ENCODE results near the gene USP31. TPM values are rescaled to one million over a fixed set of nuclear protein-coding genes. Genes with fewer than 3 reads are reported as not detected.

The USP31 gene
- total and polyA plus RNA-seq, 2 experiments from 2014 or later, result 5.1 to 7.1 TPM

GRCh38 chr16:23016368-23016767 lies 132.9 kb downstream of the USP31 start:
- Histone ChIP-seq H3K4me1 (ENCODE audit: low read depth) (no peaks in the 10 kb centered on the region), H3K9me3 (ENCODE audit: low read depth) (no peaks in the 10 kb centered on the region)

GRCh38 chr16:23015580-23015979 lies 133.7 kb downstream of the USP31 start:
- Histone ChIP-seq H3K4me1 (ENCODE audit: low read depth) (no peaks in the 10 kb centered on the region), H3K4me3 (no peak overlapping the region), H3K36me3 (no peaks in the 10 kb centered on the region), H3K9me3 (ENCODE audit: low read depth) (no peaks in the 10 kb centered on the region), H3K27me3 (no peaks in the 10 kb centered on the region), H3K27ac (no peak overlapping the region)
- DNase-seq (ENCODE audit: low read depth in 1 of 2, low spot score in 1 of 2), result no peak
- TF ChIP-seq CTCF (IDR thresholded peaks at IDR 0.05; ENCODE audit: low read depth, low read length), result no peak

More at GRCh38 chr16:23016368-23016767, 132.9 kb downstream of the USP31 start:
- H3K4me3 ChIP-seq, result no peak overlapping the region
- H3K36me3 ChIP-seq, result no peaks in the 10 kb centered on the region
- H3K27ac ChIP-seq, result no peak overlapping the region
- no peak for TF ChIP-seq CTCF (IDR thresholded peaks at IDR 0.05; ENCODE audit: low read depth, low read length)
- no peaks in the 10 kb centered on the region for H3K27me3 ChIP-seq
- no peak for DNase-seq (ENCODE audit: low read depth in 1 of 2, low spot score in 1 of 2)

DNA sequence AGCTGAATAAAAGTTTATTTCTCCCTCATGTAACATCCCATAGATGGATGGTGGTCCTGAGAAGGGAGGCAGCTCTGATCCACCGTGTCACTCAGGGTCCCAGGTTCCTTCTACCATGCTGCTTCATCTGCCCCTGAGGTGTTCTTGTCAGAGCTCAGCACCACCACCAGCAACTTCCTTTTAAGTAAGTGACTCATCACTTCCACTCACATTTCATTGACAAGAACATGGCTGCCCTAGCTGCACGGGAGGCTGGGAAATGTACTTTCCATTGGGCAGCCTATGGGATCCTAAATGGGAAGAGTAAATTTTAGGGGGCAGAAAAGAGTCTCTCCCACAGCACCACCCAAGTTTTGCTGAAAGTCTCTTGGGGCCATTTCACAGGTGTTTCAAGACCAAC lies 134.7 kb downstream of the USP31 start:
- TF ChIP-seq CTCF (IDR thresholded peaks at IDR 0.05; ENCODE audit: low read depth, low read length), result no peak
- Histone ChIP-seq H3K4me1 (ENCODE audit: low read depth) (no peaks in the 10 kb centered on the region), H3K27ac (no peak overlapping the region), H3K4me3 (no peak overlapping the region), H3K27me3 (no peaks in the 10 kb centered on the region), H3K36me3 (no peaks in the 10 kb centered on the region), H3K9me3 (ENCODE audit: low read depth) (no peaks in the 10 kb centered on the region)
- no peak for DNase-seq (ENCODE audit: low read depth in 1 of 2, low spot score in 1 of 2)

Other genes starting within 250 kb of the USP31 start
- gene SCNN1G, start 33.3 kb upstream of the USP31 start, total RNA-seq, result 0.04 TPM in 1 of 2 replicates, not detected in the other
- not detected in 2 replicates for gene SCNN1G, start 33.3 kb upstream of the USP31 start, polyA plus RNA-seq
- gene SCNN1B, start 152.8 kb upstream of the USP31 start, total RNA-seq, result not detected in 2 replicates
- gene SCNN1B, start 152.8 kb upstream of the USP31 start, polyA plus RNA-seq, result not detected in 2 replicates

Data from cardiac muscle cell (in vitro differentiated cells and primary cell).